Measurements from ENCODE around the gene OTOGL.

OTOGL gene

DNA sequence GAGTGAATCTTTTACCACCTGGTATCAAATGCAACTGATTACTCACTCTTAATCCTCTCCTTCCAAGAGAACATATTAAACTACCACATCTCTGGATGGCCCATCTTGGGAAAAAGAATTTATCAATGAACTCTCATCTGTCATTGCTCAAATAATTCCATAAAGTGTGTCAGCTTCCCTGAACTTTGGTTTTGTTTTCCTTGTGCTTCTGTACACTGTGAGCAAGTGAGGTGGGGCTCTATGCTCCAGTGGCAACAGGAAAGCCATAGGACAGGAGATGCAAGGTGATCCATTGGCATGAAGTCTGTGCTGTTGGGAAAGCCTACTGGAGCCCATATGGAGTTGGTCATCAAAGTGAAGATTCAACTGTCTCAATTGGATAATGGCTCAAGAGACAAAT, 17.4 kb downstream of the OTOGL start (continued):
- TF ChIP-seq REPIN1 (tag by site-specific recombination; IDR thresholded peaks at IDR 0.05; ENCODE audit: low read depth) (no peak), ZSCAN18 (tag by site-specific recombination; IDR thresholded peaks at IDR 0.05) (no peak)

DNA sequence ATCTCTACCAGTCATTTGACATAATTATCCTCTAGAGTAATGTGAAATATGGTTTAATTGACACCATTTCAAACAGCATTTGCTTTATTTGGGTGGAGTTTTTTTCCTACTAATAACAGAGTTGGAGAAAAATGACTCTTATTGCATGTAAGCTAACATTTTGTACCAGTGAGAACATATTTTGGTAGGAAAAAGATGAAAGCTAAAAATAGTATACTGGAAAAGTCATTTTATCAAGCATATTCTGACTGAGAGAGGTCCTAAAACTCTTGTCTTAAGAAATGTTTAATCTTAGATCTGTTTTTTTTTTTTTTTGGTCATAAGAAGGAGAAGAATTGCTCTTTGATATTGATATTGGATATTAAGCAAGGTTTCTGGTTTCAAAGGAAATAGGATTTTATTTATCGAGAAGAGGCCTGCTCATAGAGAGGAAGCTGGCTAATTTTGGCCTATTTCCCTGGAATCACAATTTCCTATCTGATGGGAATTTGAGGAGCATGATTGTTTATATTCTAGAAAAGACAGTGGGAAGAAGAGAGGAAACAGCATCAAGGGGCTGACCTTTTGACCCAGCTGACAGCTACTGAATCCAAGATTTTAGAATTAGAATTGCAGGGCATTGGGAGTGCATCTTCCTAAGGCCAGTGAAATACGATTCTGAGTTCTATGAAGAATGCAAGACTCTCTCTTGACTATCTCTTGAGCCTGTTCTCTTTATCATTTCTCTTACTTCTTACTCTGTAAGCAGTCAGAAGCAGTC, 19.4 kb downstream of the OTOGL start:
- ChIA-PET POLR2A (no interaction called here), CTCF (interaction anchor here (0.6 kb wide), 2 partner anchors 10 to 224 kb away, joined by 3 read pairs; no protein-coding TSS in a partner anchor)
- Histone ChIP-seq H3K27ac (ENCODE audit: extremely low read depth, low read depth, low read length) (no peak overlapping the region), H3K36me3 (ENCODE audit: control insufficient read depth in 2 of 2, insufficient read depth in 1 of 2, low read length in 2 of 2) (no peaks in the 10 kb centered on the region), H3K9me3 (ENCODE audit: control insufficient read depth, insufficient read depth, low read depth, low read length) (no peaks in the 10 kb centered on the region), H3K4me1 (ENCODE audit: control insufficient read depth, insufficient read depth, low read length) (no peaks in the 10 kb centered on the region), H3K4me3 (ENCODE audit: low read depth, low read length) (no peak overlapping the region)
- no peak for TF ChIP-seq KLF10 (tag by site-specific recombination; IDR thresholded peaks at IDR 0.05)
- no peak for TF ChIP-seq ZNF670 (tag by site-specific recombination; IDR thresholded peaks at IDR 0.05; ENCODE audit: low read depth)
- no peak for TF ChIP-seq ZNF274 (IDR thresholded peaks at IDR 0.05; ENCODE audit: low read length)
- TF ChIP-seq ZNF274 (tag by site-specific recombination; IDR thresholded peaks at IDR 0.05; ENCODE audit: borderline replicate concordance) = no peak
- TF ChIP-seq PRDM1 (tag by site-specific recombination; IDR thresholded peaks at IDR 0.05) = no peak
- TF ChIP-seq INSM2 (tag by site-specific recombination; IDR thresholded peaks at IDR 0.05) = no peak
- TF ChIP-seq ZNF626 (tag by site-specific recombination; IDR thresholded peaks at IDR 0.05) = no peak
- TF ChIP-seq ZNF645 (tag by site-specific recombination; IDR thresholded peaks at IDR 0.05) = no peak
- no peak for TF ChIP-seq REST (tag by site-specific recombination; IDR thresholded peaks at IDR 0.05)
- TF ChIP-seq ZNF621 (tag by site-specific recombination; IDR thresholded peaks at IDR 0.05) = no peak
- TF ChIP-seq, protein P1, sequence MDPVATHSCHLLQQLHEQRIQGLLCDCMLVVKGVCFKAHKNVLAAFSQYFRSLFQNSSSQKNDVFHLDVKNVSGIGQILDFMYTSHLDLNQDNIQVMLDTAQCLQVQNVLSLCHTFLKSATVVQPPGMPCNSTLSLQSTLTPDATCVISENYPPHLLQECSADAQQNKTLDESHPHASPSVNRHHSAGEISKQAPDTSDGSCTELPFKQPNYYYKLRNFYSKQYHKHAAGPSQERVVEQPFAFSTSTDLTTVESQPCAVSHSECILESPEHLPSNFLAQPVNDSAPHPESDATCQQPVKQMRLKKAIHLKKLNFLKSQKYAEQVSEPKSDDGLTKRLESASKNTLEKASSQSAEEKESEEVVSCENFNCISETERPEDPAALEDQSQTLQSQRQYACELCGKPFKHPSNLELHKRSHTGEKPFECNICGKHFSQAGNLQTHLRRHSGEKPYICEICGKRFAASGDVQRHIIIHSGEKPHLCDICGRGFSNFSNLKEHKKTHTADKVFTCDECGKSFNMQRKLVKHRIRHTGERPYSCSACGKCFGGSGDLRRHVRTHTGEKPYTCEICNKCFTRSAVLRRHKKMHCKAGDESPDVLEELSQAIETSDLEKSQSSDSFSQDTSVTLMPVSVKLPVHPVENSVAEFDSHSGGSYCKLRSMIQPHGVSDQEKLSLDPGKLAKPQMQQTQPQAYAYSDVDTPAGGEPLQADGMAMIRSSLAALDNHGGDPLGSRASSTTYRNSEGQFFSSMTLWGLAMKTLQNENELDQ (tag by site-specific recombination; IDR thresholded peaks at IDR 0.05; ENCODE audit: low read depth) = no peak
- no peak for TF ChIP-seq REPIN1 (tag by site-specific recombination; IDR thresholded peaks at IDR 0.05; ENCODE audit: low read depth)
- TF ChIP-seq ZNF239 (tag by site-specific recombination; IDR thresholded peaks at IDR 0.05) = no peak
